ENCODE results near the gene SETX.

The SETX gene

GRCh38 chr9:132351404-132352045 lies 3.3 kb downstream of the SETX start:
- DNase-seq (ENCODE audit: low read depth) = no peak

GRCh38 chr9:132350861-132351315 lies 3.9 kb downstream of the SETX start:
- no peak for DNase-seq (ENCODE audit: low read depth)

- DNase-seq (ENCODE audit: low read depth) = no peak
Measured at GRCh38 chr9:132348676-132349075, 6.1 kb downstream of the SETX start.

DNA sequence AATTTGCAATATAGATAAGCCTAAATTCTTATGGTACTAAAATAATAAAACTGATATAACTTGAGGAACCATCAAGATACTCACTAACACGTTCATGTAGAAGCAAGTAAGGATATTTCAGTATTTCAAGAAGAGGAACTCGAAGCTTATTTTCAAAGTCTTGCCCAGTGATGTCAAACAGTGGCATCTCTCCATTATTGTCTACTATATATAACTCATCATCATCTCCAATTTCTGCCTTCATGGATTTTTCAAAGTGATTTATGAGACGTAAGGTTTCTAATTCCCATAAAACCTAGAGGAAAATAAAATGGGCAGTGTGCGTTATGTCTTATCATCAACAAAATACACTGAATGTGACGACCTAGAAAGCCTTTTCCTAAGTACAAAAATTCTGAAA lies 8.6 kb downstream of the SETX start:
- DNase-seq (ENCODE audit: low read depth) = no peak

- DNase-seq (ENCODE audit: low read depth) = no peak
Measured at GRCh38 chr9:132341177-132341840, 13.5 kb downstream of the SETX start.

DNA sequence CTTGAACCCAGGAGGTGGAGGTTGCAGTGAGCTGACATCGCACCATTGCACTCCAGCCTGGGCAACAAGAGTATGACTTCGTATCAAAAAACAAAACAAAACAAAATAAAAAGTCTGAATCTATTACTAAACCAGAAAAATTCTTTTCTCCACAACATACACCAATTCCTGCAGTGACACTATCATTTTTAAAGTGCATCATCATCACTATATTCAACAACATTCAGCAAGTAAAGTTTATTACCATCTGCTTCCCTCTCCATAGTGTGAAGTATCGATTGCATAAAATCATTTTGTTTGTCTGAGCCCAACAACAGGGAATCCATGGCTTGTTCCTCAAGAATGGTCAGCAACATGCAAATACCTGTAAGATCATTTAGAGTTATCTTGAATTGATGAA lies 20.4 kb downstream of the SETX start:
- DNase-seq (ENCODE audit: low read depth) = no peak

- no peak for DNase-seq (ENCODE audit: low read depth)
Measured at GRCh38 chr9:132333556-132333955, 21.2 kb downstream of the SETX start.

- no peak for DNase-seq (ENCODE audit: low read depth)
Measured at GRCh38 chr9:132328580-132328979, 26.2 kb downstream of the SETX start.

DNA sequence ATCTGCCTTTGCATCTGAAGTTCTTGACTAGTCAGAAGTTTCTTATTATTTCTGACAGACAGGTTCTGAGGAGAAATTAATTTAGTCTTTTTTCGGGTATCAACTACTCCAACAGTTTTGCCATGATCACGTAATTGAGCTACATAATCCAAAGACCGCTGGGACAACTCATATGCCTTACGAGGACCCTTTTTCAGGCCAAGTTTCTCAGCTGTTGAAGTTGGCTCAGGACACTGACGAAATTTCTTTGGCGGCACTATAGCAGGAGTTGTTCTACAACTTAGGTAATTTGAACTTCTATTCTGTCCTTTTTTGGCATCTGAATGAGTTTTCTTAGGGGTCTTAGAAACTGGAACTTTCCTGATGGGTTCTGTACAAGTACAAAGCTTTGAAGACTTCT lies 27.2 kb downstream of the SETX start:
- DNase-seq (ENCODE audit: low read depth) = no peak

- no peak for DNase-seq (ENCODE audit: low read depth)
Measured at GRCh38 chr9:132324425-132324824, 30.4 kb downstream of the SETX start.

GRCh38 chr9:132319421-132320110 lies 35.2 kb downstream of the SETX start:
- DNase-seq (ENCODE audit: low read depth) = no peak

GRCh38 chr9:132312873-132313272 lies 41.9 kb downstream of the SETX start:
- no peak for DNase-seq (ENCODE audit: low read depth)

DNA sequence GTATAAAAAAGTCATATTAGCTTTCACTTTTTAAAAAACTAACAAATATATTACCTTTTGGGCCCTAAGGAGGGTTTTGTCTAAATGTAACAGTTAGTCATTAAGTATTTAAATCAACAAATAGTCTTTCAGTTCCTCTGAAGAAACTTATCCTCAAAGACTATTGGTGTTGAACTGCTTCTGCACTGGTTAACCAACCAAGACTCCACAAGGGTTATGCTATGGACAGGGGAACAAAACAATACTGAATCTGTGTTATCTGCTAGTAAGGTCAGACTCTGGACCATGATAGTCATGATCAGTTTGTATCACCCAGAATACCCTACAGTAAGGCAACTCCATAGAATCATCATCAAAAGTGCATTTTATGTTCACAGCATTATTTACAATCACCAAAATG lies 42.4 kb downstream of the SETX start:
- DNase-seq (ENCODE audit: low read depth) = no peak

- DNase-seq (ENCODE audit: low read depth) = no peak
Measured at GRCh38 chr9:132311978-132312377, 42.8 kb downstream of the SETX start.

DNA sequence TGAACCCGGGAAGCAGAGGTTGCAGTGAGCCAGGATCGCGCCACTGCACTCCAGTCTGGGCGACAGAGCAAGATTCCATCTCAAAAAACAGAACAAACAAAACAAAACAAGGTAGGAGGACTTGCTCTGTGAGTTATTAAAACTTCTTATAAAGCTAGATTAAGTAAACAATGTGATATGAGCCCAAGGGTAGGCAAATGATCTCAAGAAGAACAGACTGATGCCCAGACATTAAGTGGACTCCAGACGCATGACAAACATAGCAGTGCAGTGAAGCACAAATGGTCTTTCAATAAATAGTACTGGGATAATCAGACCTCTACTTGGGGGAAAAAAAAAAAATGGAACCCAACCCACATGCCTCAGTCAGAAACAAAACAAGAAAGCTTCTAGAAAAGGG lies 45.7 kb downstream of the SETX start:
- no peak for DNase-seq (ENCODE audit: low read depth)

DNA sequence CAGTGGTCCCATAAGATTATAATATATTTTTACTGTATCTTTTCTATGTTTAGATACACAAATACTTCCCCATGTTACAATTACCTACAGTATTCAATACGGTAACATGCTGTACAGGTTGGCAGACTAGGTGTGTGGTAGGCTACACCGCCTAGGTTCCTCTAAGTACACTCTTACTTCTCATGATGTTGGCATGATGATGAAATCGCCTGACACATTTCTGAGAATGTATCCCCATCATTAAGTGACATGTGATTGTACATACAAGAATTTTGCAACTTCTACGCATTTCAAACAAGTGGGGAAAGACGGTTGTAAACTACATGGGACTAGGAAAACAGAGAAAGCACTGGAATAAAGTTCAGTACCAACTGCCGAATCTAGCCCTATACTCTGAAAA lies 53.3 kb downstream of the SETX start:
- DNase-seq (ENCODE audit: low read depth) = no peak

GRCh38 chr9:132299221-132299620 lies 55.6 kb downstream of the SETX start:
- DNase-seq (ENCODE audit: low read depth) = no peak

- no peak for DNase-seq (ENCODE audit: low read depth)
Measured at GRCh38 chr9:132295181-132295580, 59.6 kb downstream of the SETX start.

GRCh38 chr9:132293145-132293721 lies 61.6 kb downstream of the SETX start:
- no peak for DNase-seq (ENCODE audit: low read depth)

GRCh38 chr9:132288966-132289365 lies 65.8 kb downstream of the SETX start:
- no peak for DNase-seq (ENCODE audit: low read depth)

- no peak for DNase-seq (ENCODE audit: low read depth)
Measured at GRCh38 chr9:132288361-132288760, 66.4 kb downstream of the SETX start.

GRCh38 chr9:132287256-132287760 lies 67.5 kb downstream of the SETX start:
- DNase-seq (ENCODE audit: low read depth) = no peak

GRCh38 chr9:132283863-132284262 lies 70.9 kb downstream of the SETX start:
- DNase-seq (ENCODE audit: low read depth) = no peak

All from HS-27A (cell line).